GM10266 (cell line): ENCODE data around the gene EVA1C.

Experiments
- DNase-seq: peaks from one replicate; pipeline ENCODE4 v3.0.0; 2012; ENCODE audit errors: extremely low spot score
- CTCF ChIP-seq: IDR thresholded peaks from 2 replicates; pipeline ENCODE4 v1.5.1; 2012; ENCODE audit warnings: mild to moderate bottlenecking, low read depth; ENCODE audit not compliant: control insufficient read depth, insufficient read depth; ENCODE audit errors: missing control alignments

The EVA1C gene

DNA sequence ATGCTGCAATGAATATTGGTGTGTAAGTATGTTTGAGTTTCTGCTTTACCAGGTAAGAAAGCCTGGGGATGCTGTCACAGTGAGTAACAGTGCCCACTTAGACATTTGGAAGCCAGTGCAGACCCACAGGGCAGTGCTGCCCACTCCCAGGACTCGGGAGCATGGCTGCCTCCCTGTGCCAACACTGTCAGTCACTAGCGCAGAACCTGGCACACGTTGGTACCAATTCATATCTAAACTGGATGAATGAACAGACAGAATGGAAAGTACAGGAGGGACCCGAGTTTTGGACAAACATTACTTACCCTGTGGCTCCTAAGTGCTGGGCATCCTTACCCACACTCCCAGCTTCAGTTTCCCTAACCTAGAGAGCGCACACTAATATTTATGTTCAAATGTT lies 1.6 kb upstream of the EVA1C start:
- TF ChIP-seq CTCF = no peak
- no peak for DNase-seq

- TF ChIP-seq CTCF = no peak
- DNase-seq = no peak
These were observed 950 bp upstream of the EVA1C start for GRCh38 chr21:32411350-32412161.

- no peak for DNase-seq
These were observed 554 bp downstream of the EVA1C start for GRCh38 chr21:32413015-32413504.

DNA sequence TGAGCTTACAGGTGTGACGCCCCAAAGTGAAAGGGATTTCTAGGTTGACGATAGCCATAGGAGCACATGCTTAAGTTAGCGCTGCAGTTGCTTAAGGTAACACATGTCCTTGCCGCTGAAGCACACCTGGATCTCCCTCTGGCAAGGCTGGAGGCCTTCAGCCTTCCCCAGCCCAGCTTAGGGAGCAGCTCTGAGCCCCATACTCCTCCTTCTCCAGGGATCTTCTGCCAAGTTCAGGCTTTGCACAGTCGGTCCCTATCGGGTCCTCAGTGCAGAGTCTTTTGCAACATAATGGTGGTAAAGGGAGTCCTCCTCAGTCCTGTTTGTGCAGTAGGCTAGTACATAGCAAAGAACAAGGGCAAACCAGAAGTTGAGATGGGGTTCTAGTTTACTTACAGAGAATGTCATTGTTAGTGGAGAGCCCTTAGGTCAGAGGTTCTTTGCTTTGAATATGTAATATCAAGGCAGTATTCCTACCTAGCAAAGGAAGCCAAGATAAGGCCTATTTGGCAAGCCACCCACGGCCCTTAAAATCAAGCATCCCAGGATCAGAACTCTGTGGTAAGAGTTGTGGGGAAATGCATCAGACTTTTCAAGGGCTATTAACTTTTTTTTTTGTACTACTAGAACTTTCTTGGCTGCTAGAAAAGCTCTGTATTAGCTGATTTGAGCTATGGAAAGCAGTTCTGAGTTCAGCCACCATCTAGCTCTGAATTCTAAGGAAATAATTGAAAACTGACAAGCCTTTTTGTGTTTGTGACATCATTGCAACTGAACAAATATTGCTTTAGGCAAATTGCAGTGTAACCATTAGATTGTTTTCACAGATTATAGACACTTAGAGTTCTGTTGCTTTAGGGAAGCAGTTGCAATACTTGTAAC lies 1.4 kb downstream of the EVA1C start:
- no peak for DNase-seq

More at GRCh38 chr21:32413015-32413504, 554 bp downstream of the EVA1C start:
- no peak for TF ChIP-seq CTCF

GRCh38 chr21:32414579-32415358 lies 2.3 kb downstream of the EVA1C start:
- no peak for DNase-seq
- no peak for TF ChIP-seq CTCF

More for the DNA sequence above, 1.4 kb downstream of the EVA1C start:
- TF ChIP-seq CTCF = no peak

DNA sequence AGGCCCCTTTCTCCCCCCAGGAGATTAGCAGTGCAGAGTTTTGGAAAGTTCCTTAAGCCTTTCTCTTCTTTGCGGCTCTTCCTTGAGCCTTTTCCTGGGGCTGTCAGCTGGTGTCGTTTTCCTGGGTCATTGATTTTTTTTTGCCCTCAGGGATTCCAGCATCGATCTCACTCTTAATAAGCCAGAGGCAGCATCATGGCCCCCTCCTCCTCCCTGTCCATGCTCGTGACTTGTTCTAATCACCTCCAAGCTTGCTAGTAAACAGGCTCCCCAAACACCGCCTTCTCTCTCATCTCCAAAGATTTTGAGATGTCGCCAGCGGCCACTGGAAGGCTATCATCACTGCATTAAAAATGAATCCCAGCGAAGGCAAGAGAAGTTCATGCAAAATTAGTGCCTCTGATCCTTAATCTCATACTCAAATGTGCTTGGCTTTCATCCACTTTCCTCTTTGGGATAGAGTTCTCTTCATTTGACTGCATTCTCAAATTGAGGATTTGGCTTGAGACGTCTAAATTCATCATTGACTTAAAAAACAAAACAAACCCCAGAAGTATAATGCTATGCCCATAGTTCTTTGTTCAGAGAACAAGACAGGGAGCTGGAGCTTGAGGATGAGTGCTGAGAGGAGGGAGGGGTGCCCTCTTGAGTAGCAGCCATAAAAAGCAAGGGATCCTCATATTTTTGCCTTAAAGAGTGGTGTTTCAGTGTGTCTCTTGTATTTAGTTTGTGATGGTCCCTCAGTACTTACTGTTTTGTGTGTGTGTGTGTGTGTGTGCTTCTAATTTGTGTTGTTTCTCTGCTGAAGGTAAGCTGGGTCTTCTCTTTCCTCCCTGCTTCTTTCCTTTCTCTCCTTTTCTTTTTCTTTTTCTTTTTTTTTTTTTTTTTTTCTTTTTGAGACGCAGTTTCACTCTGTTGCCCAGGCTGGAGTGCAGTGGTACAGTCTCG lies 3.2 kb downstream of the EVA1C start:
- DNase-seq = no peak

More for the DNA sequence above, 3.2 kb downstream of the EVA1C start:
- TF ChIP-seq CTCF = no peak
